GM18526 (cell line): ENCODE data around the gene LOXL1.

Experiments used
- POLR2A ChIP-seq: IDR thresholded peaks from 3 replicates; pipeline ENCODE4 v1.6.1; 2011; ENCODE audit not compliant: insufficient read length; ENCODE audit errors: extremely low read depth

LOXL1 gene

GRCh38 chr15:73906346-73907034, 19.8 kb upstream of the LOXL1 start:
- TF ChIP-seq POLR2A: no peak

DNA sequence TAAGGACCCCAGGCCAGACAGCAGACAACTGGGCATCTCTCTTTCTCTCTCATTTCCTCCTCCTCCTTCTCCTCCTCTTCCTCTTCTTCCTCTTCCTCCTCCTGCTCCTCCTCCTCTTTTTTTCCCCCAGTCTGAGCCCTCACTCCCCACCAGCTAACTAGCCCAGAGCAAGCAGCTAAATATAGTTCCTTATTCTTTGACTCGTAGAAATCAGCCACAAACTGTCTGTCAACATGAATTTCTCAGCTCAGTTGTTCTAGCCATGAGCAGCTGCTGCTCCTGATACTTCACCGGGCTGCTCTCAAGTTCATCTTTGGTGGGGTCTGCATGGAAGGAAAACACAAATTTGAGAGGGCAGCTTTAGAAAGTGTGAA, 19.2 kb upstream of the LOXL1 start:
- no peak for TF ChIP-seq POLR2A

GRCh38 chr15:73908030-73908821, 18.0 kb upstream of the LOXL1 start:
- TF ChIP-seq POLR2A: no peak

GRCh38 chr15:73908822-73909122, 17.5 kb upstream of the LOXL1 start:
- no peak for TF ChIP-seq POLR2A

GRCh38 chr15:73909651-73910050, 16.6 kb upstream of the LOXL1 start:
- TF ChIP-seq POLR2A: no peak

DNA sequence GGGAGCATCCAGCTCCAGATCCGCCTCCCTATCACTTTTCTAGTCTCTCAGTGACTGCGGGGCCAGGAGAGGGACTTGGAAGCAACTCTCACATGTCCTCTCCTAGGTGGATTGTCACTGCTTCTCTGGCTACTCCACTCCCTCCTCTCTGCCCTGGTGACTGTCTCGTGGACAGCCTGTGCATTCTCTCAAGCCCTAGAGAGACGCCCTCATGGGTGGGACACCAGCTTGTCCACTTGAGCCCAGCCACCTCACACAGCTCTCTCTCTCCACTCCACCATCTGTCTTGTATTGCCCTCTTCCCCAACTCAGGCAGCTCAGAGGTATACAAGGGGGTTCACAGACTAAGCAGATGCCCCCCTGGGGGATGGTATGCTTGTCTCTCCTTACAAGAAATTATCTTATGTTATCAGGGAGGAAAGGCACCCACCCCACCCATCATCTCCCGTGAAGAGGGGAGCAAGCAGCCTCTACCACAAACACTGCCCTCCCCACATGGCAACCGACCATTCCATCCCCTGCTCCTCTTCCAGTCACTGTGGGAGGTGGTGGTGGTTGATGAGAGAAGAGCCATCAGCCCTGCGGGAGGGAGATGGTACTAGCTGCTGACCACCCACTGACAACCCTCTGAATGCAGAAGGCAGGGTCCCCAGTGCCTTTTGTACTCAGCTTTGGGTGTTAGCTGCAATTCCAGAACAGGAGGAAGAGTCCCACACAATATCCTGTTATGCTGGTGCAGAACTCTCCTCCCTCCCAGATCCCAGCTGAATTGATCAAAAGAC, 15.5 kb upstream of the LOXL1 start:
- TF ChIP-seq POLR2A: no peak

DNA sequence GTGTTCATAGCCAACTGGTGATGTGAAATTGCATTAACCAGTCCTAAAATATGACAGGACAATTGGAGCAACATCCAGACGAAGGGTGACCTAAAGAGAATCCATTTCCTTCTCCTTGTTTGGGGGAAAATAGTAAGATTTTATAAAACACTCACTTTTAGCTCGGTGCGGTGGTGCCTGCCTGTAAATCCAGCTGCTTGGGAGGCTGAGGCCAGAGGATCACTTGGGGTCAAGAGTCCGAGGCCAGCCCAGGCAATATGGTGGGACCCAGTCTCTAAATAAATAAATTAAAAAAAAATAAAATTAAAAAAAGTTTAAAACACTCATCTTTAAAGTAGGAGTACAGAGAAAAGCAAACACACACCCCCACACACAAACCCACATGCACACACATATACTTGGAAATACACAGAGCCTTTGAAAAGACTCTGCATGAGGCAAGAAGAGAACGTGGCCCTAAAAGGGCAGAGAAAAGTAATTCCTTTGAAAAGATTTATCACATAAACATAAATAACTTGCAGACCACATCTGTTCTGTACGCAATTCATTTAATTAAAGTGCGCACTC, 14.1 kb upstream of the LOXL1 start:
- TF ChIP-seq POLR2A: no peak

- no peak for TF ChIP-seq POLR2A
Measured at GRCh38 chr15:73914145-73914544, 12.1 kb upstream of the LOXL1 start.

DNA sequence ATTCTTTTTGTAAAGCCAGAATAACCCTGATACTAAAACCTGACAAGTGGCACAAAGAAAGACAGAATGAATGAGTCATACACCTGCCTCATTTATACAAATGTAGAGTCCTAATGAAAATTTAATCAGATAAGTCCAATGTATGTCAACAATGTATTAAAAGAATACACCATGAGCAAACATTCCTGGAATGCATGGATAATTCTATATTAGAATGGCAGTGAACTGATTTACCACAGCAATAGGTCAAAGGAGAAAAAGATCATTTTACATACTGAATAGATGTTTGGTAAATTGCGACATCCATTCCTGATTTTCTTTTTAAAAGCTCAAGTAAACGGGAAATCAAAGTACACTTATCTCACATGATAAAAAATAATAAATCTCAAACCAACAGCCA, 11.2 kb upstream of the LOXL1 start:
- TF ChIP-seq POLR2A: no peak

DNA sequence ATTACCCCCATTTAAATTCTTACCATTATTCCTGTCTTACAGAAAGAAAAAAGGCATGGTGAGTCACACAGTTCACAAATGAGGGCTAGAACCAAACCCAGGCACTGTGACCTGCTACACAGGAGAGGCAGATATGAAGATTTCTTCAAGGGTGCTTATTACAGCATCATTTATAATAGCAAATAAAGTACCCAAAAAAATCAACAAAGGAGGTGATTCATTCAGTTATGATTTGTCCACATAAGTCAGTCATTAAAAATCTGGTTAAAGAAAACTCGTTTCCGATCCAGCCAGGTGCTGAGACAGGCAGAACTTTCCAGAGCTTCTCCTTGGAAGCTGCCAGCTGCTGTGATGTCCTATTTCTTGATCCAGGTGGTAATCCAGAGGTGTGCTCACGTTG, 7.5 kb upstream of the LOXL1 start:
- TF ChIP-seq POLR2A: no peak

DNA sequence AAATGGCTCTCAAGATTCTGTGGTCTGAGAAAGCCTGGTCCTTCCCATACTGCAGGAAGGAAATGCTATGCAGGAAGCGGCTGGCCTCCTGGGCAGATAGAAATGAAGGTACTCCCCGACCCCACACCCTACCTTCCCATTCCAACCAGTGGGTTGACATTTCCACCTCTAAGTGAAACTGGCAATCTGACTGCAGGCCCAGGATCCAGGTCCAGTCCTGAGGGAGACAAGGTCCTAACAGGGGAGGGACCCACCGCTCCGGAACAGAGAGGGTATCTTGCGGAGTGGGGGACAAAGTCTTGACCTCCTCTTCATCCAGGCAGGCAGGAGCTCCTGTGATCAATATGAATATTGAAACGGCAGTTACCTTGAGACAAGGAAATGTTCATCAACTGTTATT, 6.6 kb upstream of the LOXL1 start:
- TF ChIP-seq POLR2A: no peak

DNA sequence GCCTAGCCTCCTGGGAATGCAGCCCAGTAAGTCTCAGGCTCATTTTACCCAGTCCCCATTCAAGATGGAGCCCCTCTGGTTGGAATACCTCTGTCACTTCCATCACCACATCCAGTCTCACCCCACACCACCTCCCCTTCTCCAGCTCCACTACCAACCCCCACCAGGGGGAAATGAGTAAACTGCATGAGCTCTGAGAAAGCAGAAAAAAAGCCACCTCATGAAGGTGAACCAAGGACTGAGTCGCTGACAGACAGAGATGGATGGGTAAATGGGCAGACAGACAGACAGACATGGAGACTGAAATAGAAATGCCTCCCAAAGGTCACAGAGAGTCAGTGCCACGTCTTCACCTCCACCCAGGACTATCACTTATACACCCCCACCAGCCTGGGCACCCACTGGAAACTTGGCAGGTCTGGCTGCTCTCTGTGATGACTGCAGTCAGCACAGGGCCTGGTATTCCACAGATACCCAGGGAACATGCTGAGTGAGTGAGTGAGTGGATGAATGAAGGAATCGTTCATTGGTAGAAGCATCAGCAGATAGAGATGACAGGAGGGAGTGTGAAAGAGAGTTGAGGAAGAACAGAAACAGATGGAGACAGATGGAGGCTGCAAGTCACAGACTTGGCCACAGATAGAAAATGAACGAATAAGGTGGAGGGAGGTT, 4.9 kb upstream of the LOXL1 start:
- no peak for TF ChIP-seq POLR2A

- TF ChIP-seq POLR2A: no peak
Measured at GRCh38 chr15:73922186-73923151, 3.8 kb upstream of the LOXL1 start.

DNA sequence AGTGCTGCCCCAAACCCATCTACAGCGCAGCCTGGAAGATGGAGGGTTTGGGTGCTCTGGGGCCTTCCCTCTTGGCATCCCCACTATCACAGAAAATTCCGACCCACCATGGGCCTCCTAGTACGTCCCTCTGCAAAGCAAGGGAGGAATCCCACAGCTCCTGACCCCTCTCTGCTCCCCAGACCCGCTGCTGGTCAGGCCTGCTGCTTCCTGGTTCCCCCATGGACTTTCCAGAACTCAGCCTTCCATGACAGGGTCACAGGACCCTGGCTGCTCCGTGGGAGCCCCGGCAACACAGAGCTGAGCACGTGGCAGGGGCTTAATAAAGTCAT, 3.1 kb upstream of the LOXL1 start:
- TF ChIP-seq POLR2A: no peak
